Measurements from ENCODE around the gene TTC38.

Gene TTC38

GRCh38 chr22:46328797-46329196 lies 61.0 kb downstream of the TTC38 start:
- no peak for TF ChIP-seq POLR2AphosphoS5 (IDR thresholded peaks at IDR 0.05; ENCODE audit: low read depth)
- TF ChIP-seq CTCF (IDR thresholded peaks at IDR 0.05; ENCODE audit: insufficient read depth, low read length) = no peak
- no peak for TF ChIP-seq SPI1 (IDR thresholded peaks at IDR 0.05; ENCODE audit: borderline replicate concordance, low read depth)
- TF ChIP-seq, protein P1, sequence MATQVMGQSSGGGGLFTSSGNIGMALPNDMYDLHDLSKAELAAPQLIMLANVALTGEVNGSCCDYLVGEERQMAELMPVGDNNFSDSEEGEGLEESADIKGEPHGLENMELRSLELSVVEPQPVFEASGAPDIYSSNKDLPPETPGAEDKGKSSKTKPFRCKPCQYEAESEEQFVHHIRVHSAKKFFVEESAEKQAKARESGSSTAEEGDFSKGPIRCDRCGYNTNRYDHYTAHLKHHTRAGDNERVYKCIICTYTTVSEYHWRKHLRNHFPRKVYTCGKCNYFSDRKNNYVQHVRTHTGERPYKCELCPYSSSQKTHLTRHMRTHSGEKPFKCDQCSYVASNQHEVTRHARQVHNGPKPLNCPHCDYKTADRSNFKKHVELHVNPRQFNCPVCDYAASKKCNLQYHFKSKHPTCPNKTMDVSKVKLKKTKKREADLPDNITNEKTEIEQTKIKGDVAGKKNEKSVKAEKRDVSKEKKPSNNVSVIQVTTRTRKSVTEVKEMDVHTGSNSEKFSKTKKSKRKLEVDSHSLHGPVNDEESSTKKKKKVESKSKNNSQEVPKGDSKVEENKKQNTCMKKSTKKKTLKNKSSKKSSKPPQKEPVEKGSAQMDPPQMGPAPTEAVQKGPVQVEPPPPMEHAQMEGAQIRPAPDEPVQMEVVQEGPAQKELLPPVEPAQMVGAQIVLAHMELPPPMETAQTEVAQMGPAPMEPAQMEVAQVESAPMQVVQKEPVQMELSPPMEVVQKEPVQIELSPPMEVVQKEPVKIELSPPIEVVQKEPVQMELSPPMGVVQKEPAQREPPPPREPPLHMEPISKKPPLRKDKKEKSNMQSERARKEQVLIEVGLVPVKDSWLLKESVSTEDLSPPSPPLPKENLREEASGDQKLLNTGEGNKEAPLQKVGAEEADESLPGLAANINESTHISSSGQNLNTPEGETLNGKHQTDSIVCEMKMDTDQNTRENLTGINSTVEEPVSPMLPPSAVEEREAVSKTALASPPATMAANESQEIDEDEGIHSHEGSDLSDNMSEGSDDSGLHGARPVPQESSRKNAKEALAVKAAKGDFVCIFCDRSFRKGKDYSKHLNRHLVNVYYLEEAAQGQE (IDR thresholded peaks at IDR 0.05; ENCODE audit: insufficient replicate concordance, low read depth) = no peak
- TF ChIP-seq GABPA (IDR thresholded peaks at IDR 0.05; ENCODE audit: low read depth) = no peak
- no peak overlapping the region for H3K4me3 ChIP-seq (replicated peaks; ENCODE audit: insufficient read depth, low read length)
- no peak overlapping the region for H3K27ac ChIP-seq (replicated peaks)
- no peaks in the 10 kb centered on the region for H3K27me3 ChIP-seq (ENCODE audit: insufficient read depth, poor library complexity, severe bottlenecking)
- no peak for DNase-seq (ENCODE audit: low read depth in 1 of 2, low spot score in 1 of 2)

GRCh38 chr22:46329616-46330015 lies 61.8 kb downstream of the TTC38 start:
- no peak overlapping the region for H3K4me3 ChIP-seq (replicated peaks; ENCODE audit: insufficient read depth, low read length)
- TF ChIP-seq, protein P1 (IDR thresholded peaks at IDR 0.05; ENCODE audit: insufficient replicate concordance, low read depth) = no peak
- TF ChIP-seq CTCF (IDR thresholded peaks at IDR 0.05; ENCODE audit: insufficient read depth, low read length) (no peak), POLR2AphosphoS5 (IDR thresholded peaks at IDR 0.05; ENCODE audit: low read depth) (no peak), GABPA (IDR thresholded peaks at IDR 0.05; ENCODE audit: low read depth) (no peak), SPI1 (IDR thresholded peaks at IDR 0.05; ENCODE audit: borderline replicate concordance, low read depth) (no peak)
- DNase-seq (ENCODE audit: low read depth in 1 of 2, low spot score in 1 of 2) = no peak
- H3K27me3 ChIP-seq (ENCODE audit: insufficient read depth, poor library complexity, severe bottlenecking) = no peaks in the 10 kb centered on the region
- no peak overlapping the region for H3K27ac ChIP-seq (replicated peaks)

DNA sequence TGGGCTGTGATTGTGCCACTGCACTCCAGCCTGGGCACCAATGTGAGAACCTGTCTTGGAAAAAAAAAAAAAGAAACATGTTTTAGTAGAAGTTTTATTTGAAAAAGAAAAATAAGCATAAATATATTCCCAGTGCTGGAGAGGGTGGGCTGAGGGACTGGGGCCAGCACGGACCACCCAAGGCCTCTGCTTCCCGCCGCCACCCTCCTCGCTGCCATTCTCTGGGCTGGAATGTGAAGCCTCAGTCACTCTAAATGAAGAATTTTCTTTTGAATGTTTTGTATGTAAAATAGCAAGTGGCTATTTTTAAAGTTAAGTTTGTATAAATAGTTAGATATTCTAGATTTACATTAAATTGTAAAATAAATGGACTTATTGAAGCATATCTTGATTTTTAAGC lies 62.6 kb downstream of the TTC38 start:
- DNase-seq (ENCODE audit: low read depth in 1 of 2, low spot score in 1 of 2) = no peak

More for the DNA sequence above, 62.6 kb downstream of the TTC38 start:
- TF ChIP-seq, protein P1 (IDR thresholded peaks at IDR 0.05; ENCODE audit: insufficient replicate concordance, low read depth) = no peak
- TF ChIP-seq SPI1 (IDR thresholded peaks at IDR 0.05; ENCODE audit: borderline replicate concordance, low read depth) (no peak), GABPA (IDR thresholded peaks at IDR 0.05; ENCODE audit: low read depth) (no peak), CTCF (IDR thresholded peaks at IDR 0.05; ENCODE audit: insufficient read depth, low read length) (no peak), POLR2AphosphoS5 (IDR thresholded peaks at IDR 0.05; ENCODE audit: low read depth) (no peak)
- Histone ChIP-seq H3K27ac (replicated peaks) (no peak overlapping the region), H3K27me3 (ENCODE audit: insufficient read depth, poor library complexity, severe bottlenecking) (no peaks in the 10 kb centered on the region), H3K4me3 (replicated peaks; ENCODE audit: insufficient read depth, low read length) (no peak overlapping the region)

All from HL-60 (cell line).